Measurements from ENCODE around the gene PTPN1. TPM values are rescaled to one million over a fixed set of nuclear protein-coding genes. Genes with fewer than 3 reads are reported as not detected.

The PTPN1 gene
- total and polyA plus RNA-seq, 10 of the 15 experiments (the other 5 are each of a cell fraction or from before 2014, with no cell fraction given), result 15.9 to 74.7 (median 43.9) TPM

GRCh38 chr20:50514750-50515149 lies 4.6 kb downstream of the PTPN1 start:
- peak; percentile 35 for ATAC-seq
- Histone ChIP-seq H3K4me1 (ENCODE audit: control insufficient read depth, insufficient read depth, low read length) (peaks cover 30% of the 10 kb centered on the region), H3K27ac (ENCODE audit: control insufficient read depth, insufficient read depth) (peak overlapping the region; percentile 98)
- TF ChIP-seq ZNF207 (IDR thresholded peaks at IDR 0.05; ENCODE audit: borderline replicate concordance) (no peak), MEF2B (IDR thresholded peaks at IDR 0.05; ENCODE audit: partially characterized antibody, poor library complexity, severe bottlenecking) (no peak), SKIL (IDR thresholded peaks at IDR 0.05; ENCODE audit: low read depth, poor library complexity, severe bottlenecking) (peak; percentile 19), LARP7 (IDR thresholded peaks at IDR 0.05) (no peak), BCL3 (IDR thresholded peaks at IDR 0.05; ENCODE audit: borderline replicate concordance, insufficient read depth, low read depth, low read length, poor library complexity, severe bottlenecking) (no peak), ZSCAN29 (IDR thresholded peaks at IDR 0.05) (no peak), SMC3 (IDR thresholded peaks at IDR 0.05; ENCODE audit: borderline replicate concordance, low read length) (no peak), GATAD2B (conservative IDR thresholded peaks at IDR 0.05; ENCODE audit: low read depth) (no peak), KDM1A (IDR thresholded peaks at IDR 0.05; ENCODE audit: borderline replicate concordance) (no peak), SUPT20H (IDR thresholded peaks at IDR 0.05; ENCODE audit: borderline replicate concordance, control insufficient read depth, low read depth, low read length) (no peak), NR2C1 (IDR thresholded peaks at IDR 0.05) (no peak), ZNF274 (IDR thresholded peaks at IDR 0.05; ENCODE audit: insufficient read depth, insufficient read length) (no peak), PBX3 (IDR thresholded peaks at IDR 0.05; ENCODE audit: insufficient replicate concordance, low read depth, low read length) (no peak), CBFB (IDR thresholded peaks at IDR 0.05; ENCODE audit: low read depth) (no peak), POLR2AphosphoS5 (IDR thresholded peaks at IDR 0.05; ENCODE audit: low read length) (peak; percentile 46; the same call in 1 of the 2 replicates), MXI1 (IDR thresholded peaks at IDR 0.05; ENCODE audit: low read depth, low read length) (0 out of 2 replicates have a peak, but pooled peaks have one; percentile 21), TCF3 (IDR thresholded peaks at IDR 0.05; ENCODE audit: borderline replicate concordance, insufficient read depth, low read depth, low read length) (no peak), ATF3 (IDR thresholded peaks at IDR 0.05; ENCODE audit: borderline replicate concordance, extremely low read depth, low read depth, low read length) (no peak), IKZF2 (IDR thresholded peaks at IDR 0.05) (peak; percentile 67 to 79)

More at GRCh38 chr20:50514750-50515149, 4.6 kb downstream of the PTPN1 start:
- ChIA-PET POLR2A (interaction anchor here (1.0 to 6.6 kb wide), 9 partner anchors 10 to 56 kb away, joined by 3 to 56 read pairs (median 16); no protein-coding TSS in a partner anchor), SMC1A (ENCODE audit: uncharacterized antibody, unreplicated experiment) (interaction anchor here (0.5 to 95.1 kb wide), 3 partner anchors 6 to 1215 kb away, joined by 3 to 2799 read pairs (median 2799); partner anchors contain the start of gene PTPN1), RAD21 (ENCODE audit: unreplicated experiment) (interaction anchor here (0.7 to 12.9 kb wide), 11 partner anchors 10 to 56 kb away, joined by 3 to 167 read pairs (median 11); no protein-coding TSS in a partner anchor), CTCF (interaction anchor here (0.8 to 10.7 kb wide), 11 partner anchors 10 to 64 kb away, joined by 3 to 116 read pairs (median 4); no protein-coding TSS in a partner anchor)
- FAIRE-seq (peak; percentile 84), DNase-seq (ENCODE audit: low read depth, low spot score) (peak; percentile 57)
- in situ Hi-C loops (cut with MboI), result loop anchor here (10.0 to 25.0 kb wide), 2 partner anchors 290 to 827 kb away; no protein-coding TSS in a partner anchor
- WGBS (ENCODE audit: insufficient coverage, insufficient replicate concordance, low lambda C conversion rate, missing lambda C conversion rate), result 0% methylated on average over 3 of the region's 3 CpGs
- Histone ChIP-seq H3K4me2 (ENCODE audit: control insufficient read depth, insufficient read depth) (peak overlapping the region; percentile 63), H4K20me1 (ENCODE audit: control insufficient read depth, insufficient read depth) (peaks cover 5% of the 10 kb centered on the region), H3K79me2 (ENCODE audit: control insufficient read depth, insufficient read depth, low read length) (peaks cover 95% of the 10 kb centered on the region), H3K4me3 (peak overlapping the region; percentile 100), H3K9me3 (replicated peaks; ENCODE audit: control insufficient read depth, insufficient read depth, low read length) (no peaks in the 10 kb centered on the region), H3K27me3 (replicated peaks in 1 of 2; ENCODE audit: control insufficient read depth in 2 of 2, insufficient read depth in 2 of 2, low read length in 1 of 2) (no peaks in the 10 kb centered on the region), H3K9ac (ENCODE audit: control insufficient read depth, insufficient read depth, low read length) (peak overlapping the region; percentile 81), H3K36me3 (ENCODE audit: control insufficient read depth in 2 of 2, insufficient read depth in 2 of 2, low read length in 1 of 2) (no peaks in the 10 kb centered on the region), H2AFZ (ENCODE audit: control insufficient read depth, low read depth, low read length) (no peak overlapping the region)
- intact Hi-C loops (cut with micrococcal nuclease; ENCODE audit: unreplicated experiment), result loop anchor here (1.0 to 2.0 kb wide), 2 partner anchors 36 to 56 kb away; no protein-coding TSS in a partner anchor
- no TSS peak for BruUV-seq (replicated peaks)

Data from GM12878 (cell line).